Kidney (tissue), 22 donors: ENCODE measurements around the gene CCT6A. TPM values are rescaled to one million over a fixed set of nuclear protein-coding genes. Genes with fewer than 3 reads are reported as not detected.

Experiments
- DNase-seq, 5 donors: peaks; one replicate each; pipeline ENCODE4 v3.0.0-alpha.2; 2013 to 2020
- FAIRE-seq: peaks from 2 replicates; lab custom pipeline; 2012; peaks lifted over from hg19 to GRCh38; lab: Jason Lieb, UNC
- H3K27ac ChIP-seq, 2 donors: one replicate each; pipeline ENCODE4 v1.7.0; 2013; ENCODE audit warnings: low read depth in 2 of 2, low read length in 2 of 2, inconsistent platforms in 1 of 2
- H3K27me3 ChIP-seq: one replicate; pipeline ENCODE4 v1.7.1; 2013; ENCODE audit warnings: low read length, inconsistent platforms; ENCODE audit not compliant: control insufficient read depth, insufficient read depth
- H3K36me3 ChIP-seq, 3 donors: one replicate each; pipeline versions ENCODE4 v1.7.0 to v1.7.1; 2013; ENCODE audit warnings: low read length in 3 of 3, control low read depth in 1 of 3, inconsistent platforms in 1 of 3; ENCODE audit not compliant: insufficient read depth in 3 of 3, control insufficient read depth in 2 of 3
- H3K4me1 ChIP-seq, 3 donors: one replicate each; pipeline versions ENCODE4 v1.7.0 to v1.7.1; 2013; ENCODE audit warnings: low read length in 3 of 3, inconsistent platforms in 1 of 3, low read depth in 1 of 3; ENCODE audit not compliant: control insufficient read depth in 2 of 3, insufficient read depth in 2 of 3
- H3K4me3 ChIP-seq, 3 donors: one replicate each; pipeline versions ENCODE4 v1.7.0 to v1.8.1; 2013; ENCODE audit warnings: low read length in 3 of 3, control low read depth in 1 of 3, inconsistent platforms in 1 of 3
- H3K9ac ChIP-seq, 3 donors: one replicate each; pipeline versions ENCODE4 v1.7.0 to v1.7.1; 2013; ENCODE audit warnings: low read length in 3 of 3, control low read depth in 1 of 3, inconsistent platforms in 1 of 3
- H3K9me3 ChIP-seq, 3 donors: one replicate each; pipeline versions ENCODE4 v1.7.0 to v1.7.1; 2013; ENCODE audit warnings: low read length in 3 of 3, control low read depth in 1 of 3, inconsistent platforms in 1 of 3; ENCODE audit not compliant: control insufficient read depth in 2 of 3, insufficient read depth in 1 of 3
- intact Hi-C: fragments of 100-400 bp; cut with DNase I; formaldehyde crosslinking; loops from one replicate; pipeline ENCODE4 v1.11.1; 2022
- long read RNA-seq, 10 donors: library from polyadenylated mRNA in 1 of 10; unstranded in 1 of 10; transcript quantifications; one replicate each; pipeline ENCODE4 v2.0.0 and lab custom pipeline, GENCODE V29; 2021 to 2026
- polyA plus RNA-seq: library from polyadenylated mRNA; stranded (reverse); fragments of 350-450 nt; fragmentation: Illumina TruSeq; extraction: RNeasy Lipid Tissue Mini Kit (QIAGEN cat#74804); gene quantifications from one replicate; pipeline ENCODE4 v1.2.3, GENCODE V29; 2014; ENCODE audit warnings: low read depth, low replicate concordance; ENCODE audit not compliant: insufficient read depth
- total RNA-seq: library from RNA; stranded (reverse); fragmentation: NEBNext Ultra II Directional; extraction: Animal tissue kit (Norgen Biotek cat#: 25700); gene quantifications from one replicate; pipeline ENCODE4 v1.2.1, GENCODE V29; 2021
- TF ChIP-seq, protein P1 (sequence below): IDR thresholded peaks from 3 replicates; pipeline ENCODE4 v1.5.1; 2012; ENCODE audit warnings: mild to moderate bottlenecking, moderate library complexity, borderline replicate concordance; ENCODE audit not compliant: insufficient read depth; ENCODE audit errors: extremely low read depth
- donor health status: control.
- donor health status: control.
- donor health status: control.
- donor health status: control.
- donor health status: control.
- donor health status: DM: yes; HTN: yes; CAD: no.
- donor health status: Normal renal cell carcinoma (clear cell type).

Gene CCT6A, protein sequence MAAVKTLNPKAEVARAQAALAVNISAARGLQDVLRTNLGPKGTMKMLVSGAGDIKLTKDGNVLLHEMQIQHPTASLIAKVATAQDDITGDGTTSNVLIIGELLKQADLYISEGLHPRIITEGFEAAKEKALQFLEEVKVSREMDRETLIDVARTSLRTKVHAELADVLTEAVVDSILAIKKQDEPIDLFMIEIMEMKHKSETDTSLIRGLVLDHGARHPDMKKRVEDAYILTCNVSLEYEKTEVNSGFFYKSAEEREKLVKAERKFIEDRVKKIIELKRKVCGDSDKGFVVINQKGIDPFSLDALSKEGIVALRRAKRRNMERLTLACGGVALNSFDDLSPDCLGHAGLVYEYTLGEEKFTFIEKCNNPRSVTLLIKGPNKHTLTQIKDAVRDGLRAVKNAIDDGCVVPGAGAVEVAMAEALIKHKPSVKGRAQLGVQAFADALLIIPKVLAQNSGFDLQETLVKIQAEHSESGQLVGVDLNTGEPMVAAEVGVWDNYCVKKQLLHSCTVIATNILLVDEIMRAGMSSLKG
- total RNA-seq: 92.8 TPM
- polyA plus RNA-seq: 124 TPM
- long read RNA-seq, donor 1, transcript CCT6A-201 (14 exons, 2,719 nt): major isoform, 25 of 91 reads
- long read RNA-seq, donor 1, partial matches to known transcripts: 63 of 91 reads
- long read RNA-seq, donor 1, other reads (novel, unspliced or antisense): 0 of 91 reads
- long read RNA-seq, donor 2, transcript CCT6A-204 (2 exons, 745 nt): minor isoform, 5 of 122 reads
- long read RNA-seq, donor 2, transcript CCT6A-201 (14 exons, 2,719 nt): major isoform, 31 of 122 reads
- long read RNA-seq, donor 2, partial matches to known transcripts: 84 of 122 reads
- long read RNA-seq, donor 2, other reads (novel, unspliced or antisense): 0 of 122 reads
- long read RNA-seq, donor 3, transcript CCT6A-204 (2 exons, 745 nt): minor isoform, 6 of 116 reads
- long read RNA-seq, donor 3, transcript CCT6A-201 (14 exons, 2,719 nt): major isoform, 34 of 116 reads
- long read RNA-seq, donor 3, partial matches to known transcripts: 70 of 116 reads
- long read RNA-seq, donor 3, other reads (novel, unspliced or antisense): 0 of 116 reads
- long read RNA-seq, donor 4, transcript CCT6A-204 (2 exons, 745 nt): minor isoform, 14 of 53 reads
- long read RNA-seq, donor 4, transcript CCT6A-201 (14 exons, 2,719 nt): major isoform, 27 of 53 reads
- long read RNA-seq, donor 4, partial matches to known transcripts: 10 of 53 reads
- long read RNA-seq, donor 4, other reads (novel, unspliced or antisense): 0 of 53 reads
- long read RNA-seq, donor 5, partial matches to known transcripts: 0 of 3 reads
- long read RNA-seq, donor 5, other reads (novel, unspliced or antisense): 0 of 3 reads
- long read RNA-seq, donor 6, transcript CCT6A-201 (14 exons, 2,719 nt): major isoform, 61 of 184 reads
- long read RNA-seq, donor 6, partial matches to known transcripts: 116 of 184 reads
- long read RNA-seq, donor 6, other reads (novel, unspliced or antisense): 0 of 184 reads
- long read RNA-seq, donor 7, transcript CCT6A-201 (14 exons, 2,719 nt): major isoform, 116 of 152 reads
- long read RNA-seq, donor 7, partial matches to known transcripts: 16 of 152 reads
- long read RNA-seq, donor 7, other reads (novel, unspliced or antisense): 17 of 152 reads
- long read RNA-seq, donor 8, transcript CCT6A-201 (14 exons, 2,719 nt): major isoform, 20 of 70 reads
- long read RNA-seq, donor 8, partial matches to known transcripts: 46 of 70 reads
- long read RNA-seq, donor 8, other reads (novel, unspliced or antisense): 0 of 70 reads
- long read RNA-seq, donor 9, transcript CCT6A-201 (14 exons, 2,719 nt): major isoform, 14 of 28 reads
- long read RNA-seq, donor 9, partial matches to known transcripts: 13 of 28 reads
- long read RNA-seq, donor 9, other reads (novel, unspliced or antisense): 0 of 28 reads
- long read RNA-seq, donor 10, transcript CCT6A-201 (14 exons, 2,719 nt): major isoform, 27 of 114 reads
- long read RNA-seq, donor 10, transcript CCT6A-204 (2 exons, 745 nt): minor isoform, 12 of 114 reads
- long read RNA-seq, donor 10, partial matches to known transcripts: 69 of 114 reads
- long read RNA-seq, donor 10, other reads (novel, unspliced or antisense): 0 of 114 reads

DNA sequence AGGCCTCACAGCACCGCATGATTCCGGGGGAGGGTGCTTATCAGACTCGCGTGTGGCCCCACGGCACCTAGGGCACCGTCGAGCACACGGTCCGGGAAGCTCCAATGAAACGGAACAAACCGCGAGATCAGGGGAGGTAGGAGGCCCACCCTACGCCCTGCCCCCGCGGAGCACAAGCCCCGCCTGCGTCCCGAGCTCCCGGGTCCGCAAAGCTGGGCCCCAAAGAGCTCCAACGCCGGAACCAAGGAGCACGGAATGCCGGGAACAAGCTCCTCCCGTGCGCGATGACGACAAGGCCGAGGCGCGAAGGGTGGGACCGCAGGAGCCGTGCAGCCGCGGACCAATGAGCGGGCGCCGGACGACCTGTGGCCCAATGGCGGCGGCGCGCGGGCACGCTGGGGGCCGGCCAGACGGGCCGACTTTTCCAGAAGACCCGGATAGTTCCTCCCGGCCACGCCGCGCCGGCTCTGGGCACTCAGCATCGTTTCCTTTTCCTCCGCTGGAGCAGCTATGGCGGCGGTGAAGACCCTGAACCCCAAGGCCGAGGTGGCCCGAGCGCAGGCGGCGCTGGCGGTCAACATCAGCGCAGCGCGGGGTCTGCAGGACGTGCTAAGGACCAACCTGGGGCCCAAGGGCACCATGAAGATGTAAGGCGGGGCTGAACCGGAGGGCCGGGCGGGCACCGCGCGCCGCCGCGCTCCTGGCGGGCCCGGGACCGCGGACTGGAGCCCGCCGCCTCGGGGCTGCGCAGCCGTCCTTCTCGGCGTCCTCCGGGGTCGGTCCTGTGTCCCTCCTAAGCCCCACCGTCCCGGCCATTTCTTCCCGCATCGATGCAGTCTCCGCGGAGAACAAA lies at the start of gene CCT6A, which contains the start of gene PSPH:
CCT6A (plus strand) TSS at position 427 of the 853 bp plus-strand sequence; CDS start at position 511, 84 bp downstream.
PSPH (minus strand) TSS at position 106 of the 853 bp plus-strand sequence. CDS start 30,232 bp downstream, outside the sequence.
- intact Hi-C loops: no loop called here
- H3K27ac ChIP-seq: peak within 1 kb of the TSS; percentile 95 to 96
- H3K36me3 ChIP-seq: peaks cover 12 to 22% (median 15%) of the 10 kb centered on the region in 3 donors
- H3K4me3 ChIP-seq: peak within 1 kb of the TSS; percentile 90 to 99 (median 92)
- DNase-seq (peak; percentile 98 to 100 (median 99)), FAIRE-seq (no peak)
- TF ChIP-seq, protein P1, sequence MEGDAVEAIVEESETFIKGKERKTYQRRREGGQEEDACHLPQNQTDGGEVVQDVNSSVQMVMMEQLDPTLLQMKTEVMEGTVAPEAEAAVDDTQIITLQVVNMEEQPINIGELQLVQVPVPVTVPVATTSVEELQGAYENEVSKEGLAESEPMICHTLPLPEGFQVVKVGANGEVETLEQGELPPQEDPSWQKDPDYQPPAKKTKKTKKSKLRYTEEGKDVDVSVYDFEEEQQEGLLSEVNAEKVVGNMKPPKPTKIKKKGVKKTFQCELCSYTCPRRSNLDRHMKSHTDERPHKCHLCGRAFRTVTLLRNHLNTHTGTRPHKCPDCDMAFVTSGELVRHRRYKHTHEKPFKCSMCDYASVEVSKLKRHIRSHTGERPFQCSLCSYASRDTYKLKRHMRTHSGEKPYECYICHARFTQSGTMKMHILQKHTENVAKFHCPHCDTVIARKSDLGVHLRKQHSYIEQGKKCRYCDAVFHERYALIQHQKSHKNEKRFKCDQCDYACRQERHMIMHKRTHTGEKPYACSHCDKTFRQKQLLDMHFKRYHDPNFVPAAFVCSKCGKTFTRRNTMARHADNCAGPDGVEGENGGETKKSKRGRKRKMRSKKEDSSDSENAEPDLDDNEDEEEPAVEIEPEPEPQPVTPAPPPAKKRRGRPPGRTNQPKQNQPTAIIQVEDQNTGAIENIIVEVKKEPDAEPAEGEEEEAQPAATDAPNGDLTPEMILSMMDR: no peak
- H3K9ac ChIP-seq: peak within 1 kb of the TSS; percentile 91 to 99 (median 97)
- no peaks in the 10 kb centered on the region for H3K27me3 ChIP-seq
- H3K4me1 ChIP-seq: peaks cover 0 to 18% (median 8%) of the 10 kb centered on the region in 3 donors
- no peaks in the 10 kb centered on the region for H3K9me3 ChIP-seq

DNA sequence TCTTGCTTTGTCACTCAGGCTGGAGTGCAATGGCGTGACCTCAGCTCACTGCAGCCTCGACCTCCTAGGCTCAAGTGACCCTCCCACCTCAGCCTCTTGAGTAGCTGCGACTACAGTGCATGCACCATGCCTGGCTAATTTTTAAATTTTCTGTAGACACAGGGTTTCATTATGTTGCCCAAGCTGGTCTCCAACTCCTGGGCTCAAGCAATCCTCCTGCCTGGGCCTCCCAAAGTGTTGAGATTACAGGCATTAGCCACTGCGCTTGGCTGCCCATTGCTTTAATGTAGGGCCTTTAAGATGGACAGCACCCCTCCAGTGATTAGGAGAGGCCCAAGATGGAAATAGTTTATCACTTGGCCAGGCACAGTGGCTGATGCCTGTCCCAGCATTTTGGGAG lies 47.8 kb upstream of the CCT6A start:
- Histone ChIP-seq H3K27ac (no peak overlapping the region), H3K27me3 (no peaks in the 10 kb centered on the region), H3K9me3 (no peaks in the 10 kb centered on the region), H3K4me3 (no peak overlapping the region), H3K4me1 (no peaks in the 10 kb centered on the region), H3K9ac (no peak overlapping the region), H3K36me3 (peaks cover 0 to 1% (median 0%) of the 10 kb centered on the region in 3 donors)
- DNase-seq (no peak), FAIRE-seq (no peak)
- intact Hi-C loops: no loop called here
- TF ChIP-seq, protein P1: no peak
